Epidermal melanocyte (primary cell): ENCODE results near the gene RITA1.

Experiments
- DNase-seq: peaks from one replicate; pipeline ENCODE4 v3.0.0; 2011; ENCODE audit warnings: low spot score; ENCODE audit not compliant: insufficient read length

The RITA1 gene

GRCh38 chr12:113174461-113175384, 10.8 kb upstream of the RITA1 start:
- peak; percentile 76 for DNase-seq

GRCh38 chr12:113179023-113179422, 6.5 kb upstream of the RITA1 start:
- no peak for DNase-seq

- no peak for DNase-seq
Observed at GRCh38 chr12:113180333-113180732, 5.2 kb upstream of the RITA1 start.

GRCh38 chr12:113181975-113182374, 3.5 kb upstream of the RITA1 start:
- no peak for DNase-seq

GRCh38 chr12:113183030-113183589, 2.4 kb upstream of the RITA1 start:
- no peak for DNase-seq

- DNase-seq, result no peak
Observed at GRCh38 chr12:113184098-113184899, 1.2 kb upstream of the RITA1 start.

GRCh38 chr12:113184900-113185179, 681 bp upstream of the RITA1 start:
- peak; percentile 92 for DNase-seq

- DNase-seq, result no peak
Observed at GRCh38 chr12:113186033-113186365, 478 bp downstream of the RITA1 start.

- no peak for DNase-seq
Observed at GRCh38 chr12:113186666-113187325, 1.3 kb downstream of the RITA1 start.

GRCh38 chr12:113189361-113189760, 3.8 kb downstream of the RITA1 start:
- DNase-seq, result no peak

- DNase-seq, result peak; percentile 17
Observed at GRCh38 chr12:113190761-113191160, 5.2 kb downstream of the RITA1 start.

GRCh38 chr12:113191227-113191626, 5.7 kb downstream of the RITA1 start:
- no peak for DNase-seq

- DNase-seq, result peak; percentile 20
Observed at GRCh38 chr12:113194971-113195391, 9.5 kb downstream of the RITA1 start.

- DNase-seq, result no peak
Observed at GRCh38 chr12:113195598-113195997, 10.1 kb downstream of the RITA1 start.

- DNase-seq, result no peak
Observed at GRCh38 chr12:113196582-113196981, 11.1 kb downstream of the RITA1 start.

GRCh38 chr12:113196990-113197389, 11.5 kb downstream of the RITA1 start:
- DNase-seq, result peak; percentile 89

GRCh38 chr12:113197518-113198077, 12.1 kb downstream of the RITA1 start:
- DNase-seq, result no peak

GRCh38 chr12:113198296-113198695, 12.8 kb downstream of the RITA1 start:
- DNase-seq, result no peak

- no peak for DNase-seq
Observed at GRCh38 chr12:113200021-113200797, 14.7 kb downstream of the RITA1 start.
